SU-DHL-6 (cell line): ENCODE results near the gene CGA.

Source experiments
- H2AFZ ChIP-seq: fragments of 200-600 bp; sonication (generic); 2 replicates; pipeline ENCODE4 v1.6.1; 2014; ENCODE audit warnings: low read depth, mild to moderate bottlenecking, moderate library complexity, mixed read lengths, antibody characterized with exemption, low read length; ENCODE audit not compliant: severe bottlenecking
- H3F3A ChIP-seq: fragments of 200-600 bp; shearing (Covaris generic); 2 replicates; pipeline ENCODE4 v1.6.0; 2016; ENCODE audit warnings: antibody characterized with exemption, mild to moderate bottlenecking; ENCODE audit not compliant: insufficient read depth
- H3K27ac ChIP-seq: fragments of 200-600 bp; sonication (generic); 2 replicates; pipeline ENCODE4 v1.5.1; 2016; ENCODE audit warnings: low read depth, mild to moderate bottlenecking, low read length, moderate library complexity, mixed read lengths
- H3K27me3 ChIP-seq: fragments of 200-600 bp; sonication (generic), shearing (Covaris generic); 2 replicates; pipeline ENCODE4 v1.6.0; 2014; ENCODE audit warnings: mild to moderate bottlenecking, low read length
- H3K36me3 ChIP-seq: fragments of 200-600 bp; sonication (generic); 2 replicates; pipeline ENCODE4 v1.6.1; 2014; ENCODE audit warnings: mild to moderate bottlenecking, low read length, mixed read lengths
- H3K4me2 ChIP-seq: fragments of 300-600, 200-600 bp; shearing (Covaris generic), sonication (generic); 2 replicates; pipeline ENCODE4 v1.6.0; 2014; ENCODE audit warnings: low read length, low read depth, mild to moderate bottlenecking; ENCODE audit not compliant: poor library complexity, severe bottlenecking
- H3K4me3 ChIP-seq: fragments of 200-600 bp; sonication (generic); 2 replicates; pipeline ENCODE4 v1.5.1; 2014; ENCODE audit warnings: antibody characterized with exemption, low read length, mild to moderate bottlenecking, mixed read lengths; ENCODE audit not compliant: insufficient read depth, poor library complexity, severe bottlenecking
- H3K79me2 ChIP-seq: fragments of 200-600 bp; sonication (generic); 2 replicates; pipeline ENCODE4 v1.6.1; 2014; ENCODE audit warnings: mild to moderate bottlenecking, low read length, moderate library complexity; ENCODE audit not compliant: insufficient read depth
- H3K9ac ChIP-seq: fragments of 200-600 bp; sonication (generic); 2 replicates; pipeline ENCODE4 v1.7.0; 2014; ENCODE audit warnings: mild to moderate bottlenecking, low read length
- H3K9me2 ChIP-seq: fragments of 200-600 bp; sonication (generic); replicated peaks from 2 replicates; pipeline ENCODE4 v1.6.1; 2014; ENCODE audit warnings: low read length; ENCODE audit not compliant: insufficient read depth
- H3K9me3 ChIP-seq: fragments of 200-600 bp; sonication (generic); 2 replicates; pipeline ENCODE4 v1.6.1; 2014; ENCODE audit warnings: low read length, mixed read lengths; ENCODE audit not compliant: insufficient read depth
- H4K20me1 ChIP-seq: fragments of 200-600 bp; sonication (generic); 2 replicates; pipeline ENCODE4 v1.6.1; 2014; ENCODE audit warnings: low read depth, mild to moderate bottlenecking, antibody characterized with exemption, low read length, moderate library complexity, mixed read lengths
- EZH2phosphoT487 ChIP-seq: fragments of 200-600 bp; sonication (generic), shearing (Covaris generic); conservative IDR thresholded peaks from 2 replicates; pipeline ENCODE4 v1.6.1; 2018; ENCODE audit warnings: mild to moderate bottlenecking, antibody characterized with exemption, low read length, moderate library complexity, mixed read lengths
- TF ChIP-seq, protein P1 (sequence below): fragments of 200-600 bp; sonication (generic); IDR thresholded peaks from one replicate; pipeline ENCODE4 v1.5.1; 2017; ENCODE audit warnings: antibody characterized with exemption, mild to moderate bottlenecking, low read length, moderate library complexity; ENCODE audit not compliant: insufficient read depth, poor library complexity, severe bottlenecking

The CGA gene

DNA sequence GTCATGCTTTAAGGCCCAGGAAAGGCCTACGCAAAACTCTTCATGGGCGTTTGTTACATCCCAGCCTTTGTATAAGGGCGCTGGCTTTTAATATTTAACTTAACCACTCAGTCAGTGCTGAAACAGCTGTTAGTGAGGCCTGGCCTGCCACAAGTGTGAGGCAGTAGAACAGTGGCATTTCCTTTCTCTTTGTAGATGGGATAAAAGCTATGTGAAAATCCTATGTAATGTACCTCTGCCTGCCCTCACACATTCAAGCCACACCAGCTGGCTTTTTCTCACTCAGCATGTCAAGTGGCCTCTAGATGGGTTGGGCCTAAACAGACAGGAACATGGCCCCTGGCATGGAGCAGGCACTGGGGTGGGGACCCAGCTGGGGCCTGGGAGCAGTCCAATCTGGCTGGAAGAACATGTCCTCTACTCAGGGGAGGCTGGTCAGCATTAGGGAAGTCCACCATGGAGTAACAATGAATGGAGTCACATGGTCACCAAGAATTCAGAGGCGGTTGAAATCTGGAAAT lies 20.7 kb downstream of the CGA start:
- Histone ChIP-seq H3K27ac (no peak overlapping the region), H3K4me3 (no peak overlapping the region), H2AFZ (no peak overlapping the region), H4K20me1 (no peaks in the 10 kb centered on the region), H3K4me2 (no peak overlapping the region), H3K27me3 (no peaks in the 10 kb centered on the region), H3F3A (no peaks in the 10 kb centered on the region), H3K79me2 (no peaks in the 10 kb centered on the region), H3K9me2 (no peaks in the 10 kb centered on the region), H3K9me3 (no peaks in the 10 kb centered on the region), H3K36me3 (no peaks in the 10 kb centered on the region), H3K9ac (no peak overlapping the region)
- TF ChIP-seq EZH2phosphoT487 = no peak
- TF ChIP-seq, protein P1, sequence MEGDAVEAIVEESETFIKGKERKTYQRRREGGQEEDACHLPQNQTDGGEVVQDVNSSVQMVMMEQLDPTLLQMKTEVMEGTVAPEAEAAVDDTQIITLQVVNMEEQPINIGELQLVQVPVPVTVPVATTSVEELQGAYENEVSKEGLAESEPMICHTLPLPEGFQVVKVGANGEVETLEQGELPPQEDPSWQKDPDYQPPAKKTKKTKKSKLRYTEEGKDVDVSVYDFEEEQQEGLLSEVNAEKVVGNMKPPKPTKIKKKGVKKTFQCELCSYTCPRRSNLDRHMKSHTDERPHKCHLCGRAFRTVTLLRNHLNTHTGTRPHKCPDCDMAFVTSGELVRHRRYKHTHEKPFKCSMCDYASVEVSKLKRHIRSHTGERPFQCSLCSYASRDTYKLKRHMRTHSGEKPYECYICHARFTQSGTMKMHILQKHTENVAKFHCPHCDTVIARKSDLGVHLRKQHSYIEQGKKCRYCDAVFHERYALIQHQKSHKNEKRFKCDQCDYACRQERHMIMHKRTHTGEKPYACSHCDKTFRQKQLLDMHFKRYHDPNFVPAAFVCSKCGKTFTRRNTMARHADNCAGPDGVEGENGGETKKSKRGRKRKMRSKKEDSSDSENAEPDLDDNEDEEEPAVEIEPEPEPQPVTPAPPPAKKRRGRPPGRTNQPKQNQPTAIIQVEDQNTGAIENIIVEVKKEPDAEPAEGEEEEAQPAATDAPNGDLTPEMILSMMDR = no peak

DNA sequence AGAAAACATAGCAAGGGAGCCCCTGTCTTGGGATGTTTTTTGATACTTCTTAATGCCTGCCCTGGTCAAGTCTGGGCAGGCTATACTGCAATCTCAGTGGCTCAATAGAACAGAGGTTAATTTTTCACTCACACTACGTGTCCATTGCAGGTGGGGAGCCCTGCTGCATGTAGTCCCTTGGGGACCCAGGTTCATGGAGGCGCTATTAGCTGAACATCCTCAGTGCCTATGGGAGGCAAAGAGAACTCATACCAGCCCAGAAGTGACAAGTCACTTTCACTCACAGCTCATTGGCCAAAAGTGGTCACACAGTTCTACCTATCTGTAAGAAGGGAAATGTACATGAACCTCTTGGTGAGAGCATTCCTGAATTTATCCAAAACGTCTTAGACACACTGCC lies 23.2 kb downstream of the CGA start:
- no peaks in the 10 kb centered on the region for H4K20me1 ChIP-seq
- H3K9me2 ChIP-seq = no peaks in the 10 kb centered on the region
- no peak overlapping the region for H3K9ac ChIP-seq
- H3K27ac ChIP-seq = no peak overlapping the region
- H3F3A ChIP-seq = no peaks in the 10 kb centered on the region
- no peak overlapping the region for H3K4me3 ChIP-seq
- H3K27me3 ChIP-seq = no peaks in the 10 kb centered on the region
- no peak overlapping the region for H3K4me2 ChIP-seq
- no peaks in the 10 kb centered on the region for H3K79me2 ChIP-seq
- TF ChIP-seq, protein P1 = no peak
- no peak for TF ChIP-seq EZH2phosphoT487
- H3K36me3 ChIP-seq = no peaks in the 10 kb centered on the region
- H3K9me3 ChIP-seq = no peaks in the 10 kb centered on the region
- no peak overlapping the region for H2AFZ ChIP-seq

DNA sequence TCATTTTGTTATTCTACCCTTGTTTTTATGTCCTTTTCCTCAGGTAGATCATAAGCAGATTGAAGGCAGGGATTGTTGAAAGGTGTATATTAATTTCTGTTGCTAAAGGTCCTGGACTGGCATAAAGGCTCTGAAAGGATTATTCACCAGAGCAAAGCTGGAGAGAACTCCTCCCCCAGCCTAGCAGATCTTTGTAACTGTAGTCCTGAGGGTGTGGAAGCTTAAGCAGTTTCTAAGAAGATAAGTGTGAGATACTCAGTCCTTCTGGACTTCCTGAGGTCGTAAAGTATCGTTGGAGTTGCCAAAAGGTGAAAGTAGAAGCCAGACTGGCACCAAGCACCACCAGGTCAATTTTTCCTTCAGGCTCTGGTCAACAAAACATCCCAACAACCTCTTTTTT lies 24.2 kb downstream of the CGA start:
- H3K9me2 ChIP-seq = no peaks in the 10 kb centered on the region
- no peaks in the 10 kb centered on the region for H4K20me1 ChIP-seq
- no peak overlapping the region for H2AFZ ChIP-seq

More for the DNA sequence above, 24.2 kb downstream of the CGA start:
- TF ChIP-seq, protein P1 = no peak
- TF ChIP-seq EZH2phosphoT487 = no peak
- Histone ChIP-seq H3K27me3 (no peaks in the 10 kb centered on the region), H3K27ac (no peak overlapping the region), H3F3A (no peaks in the 10 kb centered on the region), H3K79me2 (no peaks in the 10 kb centered on the region), H3K36me3 (no peaks in the 10 kb centered on the region), H3K4me2 (no peak overlapping the region), H3K4me3 (no peak overlapping the region), H3K9ac (no peak overlapping the region), H3K9me3 (no peaks in the 10 kb centered on the region)
